Measurements from ENCODE around the gene FBLN7.

The FBLN7 gene

GRCh38 chr2:112141626-112142007 is 3.4 kb downstream of the FBLN7 start:
- no peak for DNase-seq

- DNase-seq = no peak
Measured at GRCh38 chr2:112142525-112143078, 4.4 kb downstream of the FBLN7 start.

- no peak for DNase-seq
Measured at GRCh38 chr2:112143150-112143549, 5.0 kb downstream of the FBLN7 start.

- DNase-seq = no peak
Measured at GRCh38 chr2:112144966-112145365, 6.8 kb downstream of the FBLN7 start.

- DNase-seq = no peak
Measured at GRCh38 chr2:112147382-112148168, 9.4 kb downstream of the FBLN7 start.

GRCh38 chr2:112148477-112148876 is 10.3 kb downstream of the FBLN7 start:
- no peak for DNase-seq

GRCh38 chr2:112149194-112149593 is 11.0 kb downstream of the FBLN7 start:
- no peak for DNase-seq

- no peak for DNase-seq
Measured at GRCh38 chr2:112149866-112150435, 11.8 kb downstream of the FBLN7 start.

- DNase-seq = no peak
Measured at GRCh38 chr2:112150447-112150846, 12.3 kb downstream of the FBLN7 start.

- DNase-seq = no peak
Measured at GRCh38 chr2:112150851-112151250, 12.7 kb downstream of the FBLN7 start.

- DNase-seq = no peak
Measured at GRCh38 chr2:112151271-112151670, 13.1 kb downstream of the FBLN7 start.

GRCh38 chr2:112151701-112152440 is 13.7 kb downstream of the FBLN7 start:
- DNase-seq = no peak

GRCh38 chr2:112152476-112153178 is 14.4 kb downstream of the FBLN7 start:
- DNase-seq = no peak

- DNase-seq = no peak
Measured at GRCh38 chr2:112153179-112153490, 14.9 kb downstream of the FBLN7 start.

- no peak for DNase-seq
Measured at GRCh38 chr2:112153501-112153900, 15.3 kb downstream of the FBLN7 start.

GRCh38 chr2:112154246-112155117 is 16.3 kb downstream of the FBLN7 start:
- peak; percentile 11 to 71 (median 42) for DNase-seq

- peak in 5 of 6 experiments; percentile 13 to 49 (median 20) for DNase-seq
Measured at GRCh38 chr2:112155331-112156151, 17.4 kb downstream of the FBLN7 start.

GRCh38 chr2:112156152-112156986 is 18.2 kb downstream of the FBLN7 start:
- peak in 4 of 6 experiments; percentile 14 to 32 (median 19) for DNase-seq

- DNase-seq = no peak
Measured at GRCh38 chr2:112157472-112157871, 19.3 kb downstream of the FBLN7 start.

- DNase-seq = no peak
Measured at GRCh38 chr2:112159454-112159921, 21.3 kb downstream of the FBLN7 start.

All from stimulated activated naive CD4-positive, alpha-beta T cell (primary cell).